Neural cell (in vitro differentiated cells): ENCODE data around the gene BRD3. TPM values are rescaled to one million over a fixed set of nuclear protein-coding genes. Genes with fewer than 3 reads are reported as not detected.

Experiments used
- H2AFZ ChIP-seq: fragments of 200-600, 300-800 bp; sonication (generic), shearing (Covaris generic); 2 replicates; pipeline ENCODE4 v1.6.0; 2014; ENCODE audit warnings: low read depth, mild to moderate bottlenecking, antibody characterized with exemption, low read length, moderate library complexity
- H3F3A ChIP-seq: fragments of 200-600 bp; shearing (Covaris generic); 2 replicates; pipeline ENCODE4 v1.6.1; 2016; ENCODE audit warnings: mild to moderate bottlenecking, moderate library complexity, mixed read lengths, antibody characterized with exemption, low read length; ENCODE audit not compliant: insufficient read depth, poor library complexity, severe bottlenecking
- H3K27ac ChIP-seq: fragments of 200-600, 300-800 bp; sonication (generic), shearing (Covaris generic); 2 replicates; pipeline ENCODE4 v1.5.1; 2014; ENCODE audit warnings: mild to moderate bottlenecking, low read length, moderate library complexity
- H3K27me3 ChIP-seq: fragments of 300-800, 200-600 bp; sonication (generic), shearing (Covaris generic); 2 replicates; pipeline ENCODE4 v1.6.0; 2014; ENCODE audit warnings: mild to moderate bottlenecking, low read depth, low read length, moderate library complexity; ENCODE audit not compliant: insufficient read depth
- H3K36me3 ChIP-seq: fragments of 300-800, 200-600 bp; sonication (generic), shearing (Covaris generic); 2 replicates; pipeline ENCODE4 v1.5.1; 2014; ENCODE audit warnings: mild to moderate bottlenecking, antibody characterized with exemption, low read length, moderate library complexity; ENCODE audit not compliant: insufficient read depth
- H3K4me2 ChIP-seq: fragments of 300-800, 200-600 bp; sonication (generic), shearing (Covaris generic); 2 replicates; pipeline ENCODE4 v1.6.0; 2014; ENCODE audit warnings: mild to moderate bottlenecking, low read length
- H3K4me3 ChIP-seq: fragments of 300-800, 200-600 bp; sonication (generic), shearing (Covaris generic); 2 replicates; pipeline ENCODE4 v1.5.1; 2014; ENCODE audit warnings: mild to moderate bottlenecking, low read length, moderate library complexity
- H3K79me2 ChIP-seq: fragments of 200-600 bp; shearing (Covaris generic); replicated peaks from 2 replicates; pipeline ENCODE4 v1.6.0; 2014; ENCODE audit warnings: mild to moderate bottlenecking, low read length, moderate library complexity; ENCODE audit not compliant: insufficient read depth
- H3K9ac ChIP-seq: fragments of 300-800, 200-600 bp; sonication (generic), shearing (Covaris generic); 2 replicates; pipeline ENCODE4 v1.6.1; 2016; ENCODE audit warnings: mild to moderate bottlenecking, low read length, mixed read lengths
- H3K9me2 ChIP-seq: fragments of 200-600 bp; shearing (Covaris generic); 2 replicates; pipeline ENCODE4 v1.6.1; 2016; ENCODE audit warnings: mild to moderate bottlenecking, low read length, mixed read lengths; ENCODE audit not compliant: insufficient read depth
- H3K9me3 ChIP-seq: fragments of 200-600, 300-800 bp; sonication (generic), shearing (Covaris generic); 2 replicates; pipeline ENCODE4 v1.6.1; 2016; ENCODE audit warnings: mild to moderate bottlenecking, mixed run types, low read length, moderate library complexity, mixed read lengths
- H4K20me1 ChIP-seq: fragments of 200-600 bp; shearing (Covaris generic); 2 replicates; pipeline ENCODE4 v1.6.1; 2016; ENCODE audit warnings: mild to moderate bottlenecking, mixed run types; ENCODE audit not compliant: insufficient read depth
- CTCF ChIP-seq: fragments of 450-650 bp; IDR thresholded peaks from 2 replicates; pipeline ENCODE4 v1.5.1; 2014; ENCODE audit warnings: antibody characterized with exemption, mild to moderate bottlenecking, moderate library complexity; ENCODE audit not compliant: poor library complexity, severe bottlenecking
- EP300 ChIP-seq: fragments of 450-650 bp; conservative IDR thresholded peaks from 2 replicates; pipeline ENCODE4 v1.6.1; 2014; ENCODE audit warnings: antibody characterized with exemption, mild to moderate bottlenecking, moderate library complexity; ENCODE audit not compliant: poor library complexity, severe bottlenecking
- EZH2 ChIP-seq: fragments of 200-600, 300-800 bp; shearing (Covaris generic), sonication (generic); IDR thresholded peaks from 2 replicates; pipeline ENCODE4 v1.6.1; 2014; ENCODE audit warnings: antibody characterized with exemption, low read length, borderline replicate concordance, mild to moderate bottlenecking; ENCODE audit not compliant: insufficient read depth, poor library complexity, severe bottlenecking
- MXI1 ChIP-seq: fragments of 450-650 bp; conservative IDR thresholded peaks from 2 replicates; pipeline ENCODE4 v1.6.1; 2014; ENCODE audit warnings: antibody characterized with exemption, mild to moderate bottlenecking; ENCODE audit not compliant: poor library complexity, severe bottlenecking
- POLR2AphosphoS5 ChIP-seq: IDR thresholded peaks from 2 replicates; pipeline ENCODE4 v1.6.1; 2012
- RAD21 ChIP-seq: fragments of 450-650 bp; conservative IDR thresholded peaks from 2 replicates; pipeline ENCODE4 v1.6.1; 2014; ENCODE audit warnings: antibody characterized with exemption, mild to moderate bottlenecking, moderate library complexity
- REST ChIP-seq: IDR thresholded peaks from 2 replicates; pipeline ENCODE4 v1.6.1; 2012; ENCODE audit warnings: borderline replicate concordance
- SMC3 ChIP-seq: fragments of 450-650 bp; conservative IDR thresholded peaks from 2 replicates; pipeline ENCODE4 v1.6.1; 2014; ENCODE audit warnings: antibody characterized with exemption, mild to moderate bottlenecking, moderate library complexity; ENCODE audit not compliant: poor library complexity
- TAF1 ChIP-seq: IDR thresholded peaks from 2 replicates; pipeline ENCODE4 v1.6.1; 2012; ENCODE audit warnings: low read depth
- polyA plus RNA-seq: library from polyadenylated mRNA; depleted of rRNA; stranded (reverse); fragments of >200 nt; gene quantifications from 2 replicates; pipeline ENCODE4 v1.2.3, GENCODE V29; 2014

The BRD3 gene
- polyA plus RNA-seq, 1 donor from 2014 or later: 17.6 TPM

GRCh38 chr9:134066526-134066912 lies 1.3 kb downstream of the BRD3 start:
- Histone ChIP-seq H3K9ac (peak overlapping the region; percentile 87), H2AFZ (no peak overlapping the region), H3K79me2 (peaks cover 56% of the 10 kb centered on the region), H3K9me3 (no peaks in the 10 kb centered on the region), H3K27ac (peak overlapping the region; percentile 80), H4K20me1 (peaks cover 38% of the 10 kb centered on the region), H3K36me3 (no peaks in the 10 kb centered on the region), H3F3A (no peaks in the 10 kb centered on the region), H3K9me2 (no peaks in the 10 kb centered on the region), H3K27me3 (no peaks in the 10 kb centered on the region), H3K4me3 (peak overlapping the region; percentile 92), H3K4me2 (peak overlapping the region; percentile 97)
- TF ChIP-seq RAD21: no peak
- TF ChIP-seq TAF1: no peak
- no peak for TF ChIP-seq EZH2
- no peak for TF ChIP-seq MXI1
- TF ChIP-seq SMC3: no peak
- no peak for TF ChIP-seq REST
- TF ChIP-seq EP300: no peak
- no peak for TF ChIP-seq POLR2AphosphoS5
- TF ChIP-seq CTCF: no peak

GRCh38 chr9:134065612-134066419 lies 2.0 kb downstream of the BRD3 start:
- TF ChIP-seq EZH2 (no peak), CTCF (no peak), TAF1 (no peak), RAD21 (no peak), SMC3 (no peak), MXI1 (no peak), POLR2AphosphoS5 (no peak), REST (no peak), EP300 (no peak)
- no peaks in the 10 kb centered on the region for H3K9me2 ChIP-seq
- H3K9me3 ChIP-seq: no peaks in the 10 kb centered on the region
- peak overlapping the region; percentile 92 for H3K4me3 ChIP-seq
- no peak overlapping the region for H2AFZ ChIP-seq
- peak overlapping the region; percentile 97 for H3K4me2 ChIP-seq
- H4K20me1 ChIP-seq: peaks cover 45% of the 10 kb centered on the region
- H3K79me2 ChIP-seq: peaks cover 63% of the 10 kb centered on the region
- no peaks in the 10 kb centered on the region for H3K36me3 ChIP-seq
- H3F3A ChIP-seq: no peaks in the 10 kb centered on the region
- no peaks in the 10 kb centered on the region for H3K27me3 ChIP-seq
- H3K27ac ChIP-seq: peak overlapping the region; percentile 80
- peak overlapping the region; percentile 87 for H3K9ac ChIP-seq
